K562 (cell line): Measurements from ENCODE around the gene COL6A1. TPM values are rescaled to one million over a fixed set of nuclear protein-coding genes. Genes with fewer than 3 reads are reported as not detected.

Source experiments
- ATAC-seq: fragments of 200-7000 bp; cut with Tn5 transposase; 3 replicates; pipeline ENCODE4 v1.9.1; 2020; ENCODE audit warnings: moderate library complexity
- BruUV-seq: library from RNA; stranded (reverse); fragments of 400-500 nt; replicated peaks from 2 replicates; lab custom pipeline; 2021; lab: Mats Ljungman, UMichigan
- CTCF ChIA-PET: fragments of 300-600 bp; formaldehyde crosslinking; extraction: SDS; loops from one replicate; lab custom pipeline; 2021; ENCODE audit warnings: low intra/inter-chr PET ratio; lab: Yijun Ruan, JAX
- POLR2A ChIA-PET: fragments of 300-600, 350-650 bp; sonication (Branson Sonifier 250); formaldehyde crosslinking; extraction: SDS; loops from one replicate; lab custom pipeline; 2021; ENCODE audit warnings: antibody characterized with exemption, inconsistent platforms; lab: Yijun Ruan, JAX
- DNase-seq, 4 experiments: peaks; one replicate each; pipeline versions ENCODE4 v3.0.0 to v3.0.0-alpha.2; 2011 to 2018; ENCODE audit warnings: low spot score in 3 of 4, mixed read lengths in 3 of 4; ENCODE audit errors: extremely low read depth in 1 of 4
- FAIRE-seq: peaks from 2 replicates; lab custom pipeline; 2011; peaks lifted over from hg19 to GRCh38; lab: Jason Lieb, UNC
- H2AFZ ChIP-seq: 2 replicates; pipeline ENCODE4 v1.6.0; 2011; ENCODE audit warnings: low read depth, low read length, control low read depth, inconsistent platforms
- H3K27ac ChIP-seq: fragments of 200-600 bp; 3 replicates; pipeline ENCODE4 v1.8.0; 2011; ENCODE audit warnings: low read depth, mild to moderate bottlenecking, control low read depth, inconsistent platforms, low read length, moderate library complexity, mixed read lengths; ENCODE audit errors: extremely low read depth
- H3K27me3 ChIP-seq, 2 experiments: fragments of 300-600 bp in 1 of 2; 2 replicates in 1 of 2; 3 replicates in 1 of 2; pipeline versions ENCODE4 v1.6.0 to v1.8.0; 2011; ENCODE audit warnings: inconsistent platforms in 2 of 2, low read length in 2 of 2, mild to moderate bottlenecking in 1 of 2, mixed read lengths in 1 of 2, moderate library complexity in 1 of 2; ENCODE audit not compliant: control insufficient read depth in 2 of 2, insufficient read depth in 2 of 2
- H3K36me3 ChIP-seq: fragments of 300-600 bp; 3 replicates; pipeline ENCODE4 v1.8.0; 2011; ENCODE audit warnings: mild to moderate bottlenecking, low read length, inconsistent platforms; ENCODE audit not compliant: control insufficient read depth, insufficient read depth
- H3K4me1 ChIP-seq, 2 experiments: fragments of 200-600 bp in 1 of 2; replicated peaks in 1 of 2; 2 replicates in 1 of 2; 3 replicates in 1 of 2; pipeline versions ENCODE4 v1.5.1 to v1.8.0; 2011; ENCODE audit warnings: inconsistent platforms in 2 of 2, low read length in 2 of 2, mild to moderate bottlenecking in 1 of 2, mixed read lengths in 1 of 2, moderate library complexity in 1 of 2; ENCODE audit not compliant: control insufficient read depth in 2 of 2, insufficient read depth in 2 of 2
- H3K4me2 ChIP-seq: 2 replicates; pipeline ENCODE4 v1.6.1; 2011; ENCODE audit warnings: low read length, control low read depth, inconsistent platforms, mixed read lengths; ENCODE audit not compliant: insufficient read depth
- H3K4me3 ChIP-seq: fragments of 200-600 bp; sonication (generic), shearing (Covaris generic); 2 replicates; pipeline ENCODE4 v1.5.1; 2016; ENCODE audit warnings: control low read depth, inconsistent platforms
- H3K79me2 ChIP-seq: fragments of 200-600 bp; 3 replicates; pipeline ENCODE4 v1.8.0; 2011; ENCODE audit warnings: low read length, inconsistent platforms; ENCODE audit not compliant: control insufficient read depth, insufficient read depth
- H3K9ac ChIP-seq, 2 experiments: 2 replicates each; pipeline versions ENCODE4 v1.6.0 to v1.6.1; 2011; ENCODE audit warnings: low read depth in 2 of 2, low read length in 2 of 2, control low read depth in 1 of 2, inconsistent platforms in 1 of 2, mild to moderate bottlenecking in 1 of 2, mixed read lengths in 1 of 2; ENCODE audit not compliant: insufficient read depth in 1 of 2
- H3K9me1 ChIP-seq: one replicate; pipeline ENCODE4 v1.6.0; 2011; ENCODE audit warnings: inconsistent platforms, mild to moderate bottlenecking, low read length, moderate library complexity; ENCODE audit not compliant: control insufficient read depth, insufficient read depth
- H3K9me3 ChIP-seq: replicated peaks from 2 replicates; pipeline ENCODE4 v1.5.1; 2011; ENCODE audit warnings: low read depth, low read length, inconsistent platforms; ENCODE audit not compliant: control insufficient read depth, insufficient read depth
- H4K20me1 ChIP-seq: replicated peaks from 2 replicates; pipeline ENCODE4 v1.6.1; 2011; ENCODE audit warnings: low read length, inconsistent platforms, mixed read lengths; ENCODE audit not compliant: control insufficient read depth, insufficient read depth
- ATF1 ChIP-seq, 2 experiments: fragments of 450-650 bp in 1 of 2; IDR thresholded peaks; 2 replicates each; pipeline ENCODE4 v1.6.1; 2016; ENCODE audit warnings: missing compliant biosample characterization in 1 of 2, missing genetic modification characterization in 1 of 2
- EP400 ChIP-seq: fragments of 450-650 bp; IDR thresholded peaks from 2 replicates; pipeline ENCODE4 v1.6.1; 2017; ENCODE audit warnings: antibody characterized with exemption, mild to moderate bottlenecking, moderate library complexity
- HBP1 ChIP-seq: fragments of 450-650 bp; formaldehyde crosslinking; IDR thresholded peaks from 2 replicates; pipeline ENCODE4 v1.4.0; 2022; ENCODE audit warnings: missing genetic modification characterization
- ILK ChIP-seq: fragments of 450-650 bp; IDR thresholded peaks from 2 replicates; pipeline ENCODE4 v1.6.1; 2016; ENCODE audit warnings: missing genetic modification characterization, low read depth, mild to moderate bottlenecking, missing compliant biosample characterization, moderate library complexity, borderline replicate concordance
- NCOR1 ChIP-seq: fragments of 450-650 bp; IDR thresholded peaks from 2 replicates; pipeline ENCODE4 v1.6.1; 2016; ENCODE audit warnings: mild to moderate bottlenecking, moderate library complexity
- RBM17 ChIP-seq: fragments of 200-400 bp; formaldehyde crosslinking; IDR thresholded peaks from 2 replicates; pipeline ENCODE4 v1.6.1; 2017; ENCODE audit warnings: low read depth, mild to moderate bottlenecking, low read length, borderline replicate concordance
- SMC3 ChIP-seq: conservative IDR thresholded peaks from 2 replicates; pipeline ENCODE4 v1.6.1; 2011; ENCODE audit warnings: low read depth, low read length, improper control_type of control experiment; ENCODE audit not compliant: insufficient read depth
- TAF7 ChIP-seq: fragments of 450-650 bp; IDR thresholded peaks from 2 replicates; pipeline ENCODE4 v1.6.1; 2016; ENCODE audit warnings: missing genetic modification characterization, missing compliant biosample characterization
- TCFL5 ChIP-seq: fragments of 250-450 bp; sonication (Bioruptor Pico); conservative IDR thresholded peaks from 2 replicates; pipeline ENCODE4 v1.6.1; 2021; ENCODE audit warnings: mild to moderate bottlenecking, moderate library complexity, matching md5 sums
- ZBTB12 ChIP-seq: fragments of 250-450 bp; sonication (Bioruptor Pico); IDR thresholded peaks from 2 replicates; pipeline ENCODE4 v1.4.0; 2020
- ZNF224 ChIP-seq: sonication (generic); formaldehyde crosslinking; IDR thresholded peaks from 2 replicates; pipeline ENCODE4 v1.8.0; 2022; ENCODE audit warnings: mild to moderate bottlenecking, missing genetic modification reagents
- WGBS: fragments of 100-300 bp; shearing (Covaris generic); methylation state at CpG from one replicate; pipeline ENCODE4 v1.1.6; 2016; ENCODE audit warnings: low coverage, mixed read lengths; ENCODE audit not compliant: insufficient coverage; ENCODE audit errors: missing lambda C conversion rate; 5-methylcytosine and 5-hydroxymethylcytosine counted together
- in situ Hi-C: fragments of 300-500 bp; cut with MboI; formaldehyde crosslinking; loops from 4 replicates; pipeline ENCODE4 v1.15.0; 2018; ENCODE audit warnings: inconsistent platforms, mixed read lengths
- intact Hi-C: fragments of 100-400 bp; cut with micrococcal nuclease; formaldehyde crosslinking; loops from 2 replicates; pipeline ENCODE4 v1.14.2; 2022
- polyA plus RNA-seq, 8 experiments: library from polyadenylated mRNA; depleted of rRNA in 4 of 8; stranded (reverse) in 5 of 8; unstranded in 3 of 8; fragments of >200 nt; fragmentation: Nextera tagmentation in 2 of 8; fragmentation: Illumina TruSeq in 1 of 8; extraction: Ambion mirVana in 2 of 8; extraction: Trizol in 1 of 8; gene quantifications; 2 replicates each; pipeline versions ENCODE4 v1.2.1 to v1.2.3, GENCODE V29; 2011 to 2014; ENCODE audit warnings: inconsistent platforms in 1 of 8, missing spikeins in 1 of 8
- total RNA-seq, 7 experiments: library from RNA; depleted of rRNA in 6 of 7; stranded (reverse); fragments of >200 nt in 6 of 7; fragmentation: Illumina TruSeq in 2 of 7; extraction: Trizol in 2 of 7; gene quantifications; 2 replicates each; pipeline versions ENCODE4 v1.2.1 to v1.2.3, GENCODE V29; 2011 to 2021; ENCODE audit warnings: low replicate concordance in 1 of 7
- TF ChIP-seq, protein P1 (sequence below), 3 experiments: IDR thresholded peaks in 2 of 3; conservative IDR thresholded peaks in 1 of 3; 2 replicates each; pipeline ENCODE4 v1.5.1; 2011 to 2012; ENCODE audit warnings: low read length in 3 of 3, mild to moderate bottlenecking in 3 of 3, control low read depth in 2 of 3, improper control_type of control experiment in 1 of 3, inconsistent platforms in 1 of 3, low read depth in 1 of 3, mixed read lengths in 1 of 3, moderate library complexity in 1 of 3; ENCODE audit not compliant: insufficient read depth in 2 of 3

Gene COL6A1
- total and polyA plus RNA-seq, 9 of the 15 experiments (the other 6 are each of a cell fraction or from before 2014, with no cell fraction given): 0.07 to 1.3 (median 0.14) TPM; not detected in 3

- Histone ChIP-seq H3K9ac (no peak overlapping the region), H3K4me1 (peaks cover 0 to 58% of the 10 kb centered on the region in 2 experiments; a peak in 2 of 5 replicates), H3K4me2 (no peak overlapping the region), H4K20me1 (peaks cover 15% of the 10 kb centered on the region), H3K9me1 (no peaks in the 10 kb centered on the region), H3K9me3 (no peaks in the 10 kb centered on the region), H3K79me2 (no peaks in the 10 kb centered on the region), H2AFZ (no peak overlapping the region), H3K27me3 (peaks cover 55 to 88% of the 10 kb centered on the region in 2 experiments), H3K27ac (no peak overlapping the region), H3K36me3 (no peaks in the 10 kb centered on the region), H3K4me3 (no peak overlapping the region)
- intact Hi-C loops: no loop called here
- DNase-seq (no peak), FAIRE-seq (no peak), ATAC-seq (no peak)
- 6% methylated on average over 33 of the region's 33 CpGs for WGBS
- ChIA-PET POLR2A (interaction anchor here (0.8 to 2.1 kb wide), 2 partner anchors 11 to 13 kb away, joined by 3 to 5 read pairs; partner anchors contain the start of gene COL6A1), CTCF (no interaction called here)
- TF ChIP-seq ATF1 (CRISPR knock-in tag; IDR thresholded peaks at IDR 0.05): no peak
- TF ChIP-seq ATF1 (tag; IDR thresholded peaks at IDR 0.05): no peak
- no peak for TF ChIP-seq HBP1
- no peak for TF ChIP-seq RBM17
- TF ChIP-seq, protein P1, sequence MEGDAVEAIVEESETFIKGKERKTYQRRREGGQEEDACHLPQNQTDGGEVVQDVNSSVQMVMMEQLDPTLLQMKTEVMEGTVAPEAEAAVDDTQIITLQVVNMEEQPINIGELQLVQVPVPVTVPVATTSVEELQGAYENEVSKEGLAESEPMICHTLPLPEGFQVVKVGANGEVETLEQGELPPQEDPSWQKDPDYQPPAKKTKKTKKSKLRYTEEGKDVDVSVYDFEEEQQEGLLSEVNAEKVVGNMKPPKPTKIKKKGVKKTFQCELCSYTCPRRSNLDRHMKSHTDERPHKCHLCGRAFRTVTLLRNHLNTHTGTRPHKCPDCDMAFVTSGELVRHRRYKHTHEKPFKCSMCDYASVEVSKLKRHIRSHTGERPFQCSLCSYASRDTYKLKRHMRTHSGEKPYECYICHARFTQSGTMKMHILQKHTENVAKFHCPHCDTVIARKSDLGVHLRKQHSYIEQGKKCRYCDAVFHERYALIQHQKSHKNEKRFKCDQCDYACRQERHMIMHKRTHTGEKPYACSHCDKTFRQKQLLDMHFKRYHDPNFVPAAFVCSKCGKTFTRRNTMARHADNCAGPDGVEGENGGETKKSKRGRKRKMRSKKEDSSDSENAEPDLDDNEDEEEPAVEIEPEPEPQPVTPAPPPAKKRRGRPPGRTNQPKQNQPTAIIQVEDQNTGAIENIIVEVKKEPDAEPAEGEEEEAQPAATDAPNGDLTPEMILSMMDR (IDR thresholded peaks at IDR 0.05 in 2 of 3, conservative IDR thresholded peaks at IDR 0.05 in 1 of 3; ENCODE audit: insufficient read depth in 2 of 3, low read depth in 1 of 3, low read length in 3 of 3): no peak
- TF ChIP-seq TAF7 (tag): no peak
- no peak for TF ChIP-seq SMC3
- TF ChIP-seq TCFL5 (CRISPR knock-in tag): no peak
- TF ChIP-seq ILK (tag): no peak
- no peak for TF ChIP-seq EP400
- no peak for TF ChIP-seq NCOR1
- no peak for TF ChIP-seq ZBTB12 (CRISPR knock-in tag)
- no peak for TF ChIP-seq ZNF224 (CRISPR knock-in tag)
- no TSS peak for BruUV-seq
- in situ Hi-C loops: no loop called here
Measured at GRCh38 chr21:45994759-45995685, 13.5 kb downstream of the COL6A1 start.
